WTC11 (cell line): ENCODE results near the gene SLC22A8. TPM values are rescaled to one million over a fixed set of nuclear protein-coding genes. Genes with fewer than 3 reads are reported as not detected.

ENCODE experiments used
- ATAC-seq: fragments of 200-7000 bp; cut with Tn5 transposase; 2 replicates; pipeline ENCODE4 v1.10.0; 2021; ENCODE audit warnings: mild to moderate bottlenecking, moderate library complexity
- CTCF ChIA-PET: fragments of 300-600 bp; sonication (Branson Sonifier 250); formaldehyde crosslinking; loops from one replicate; lab custom pipeline; 2021; ENCODE audit warnings: antibody characterized with exemption; lab: Charles Lee
- POLR2A ChIA-PET: fragments of 350-600 bp; sonication (Branson Sonifier 250); formaldehyde crosslinking; loops from one replicate; lab custom pipeline; 2021; ENCODE audit warnings: antibody characterized with exemption; lab: Charles Lee
- DNase-seq: peaks from one replicate; pipeline ENCODE4 v3.0.0; 2021; ENCODE audit warnings: low spot score
- H3K27ac Mint-ChIP-seq: 2 replicates; pipeline ENCODE4 v1.8.0; 2021; ENCODE audit warnings: mixed read lengths
- H3K27me3 Mint-ChIP-seq: 2 replicates; pipeline ENCODE4 v1.8.0; 2021; ENCODE audit warnings: low read depth, mild to moderate bottlenecking, moderate library complexity, mixed read lengths
- H3K36me3 Mint-ChIP-seq: 2 replicates; pipeline ENCODE4 v1.8.0; 2021; ENCODE audit warnings: mixed read lengths
- H3K4me1 Mint-ChIP-seq: 2 replicates; pipeline ENCODE4 v1.8.0; 2022; ENCODE audit warnings: mixed read lengths
- H3K4me3 Mint-ChIP-seq: 2 replicates; pipeline ENCODE4 v1.8.0; 2021; ENCODE audit warnings: mild to moderate bottlenecking, moderate library complexity, mixed read lengths
- H3K9me3 Mint-ChIP-seq: 2 replicates; pipeline ENCODE4 v1.8.0; 2021; ENCODE audit warnings: mixed read lengths
- GTF2I ChIP-seq: fragments of 250-450 bp; sonication (Bioruptor Pico); conservative IDR thresholded peaks from 2 replicates; pipeline ENCODE4 v1.4.0; 2021; ENCODE audit warnings: mild to moderate bottlenecking
- HMGA2 ChIP-seq: fragments of 250-450 bp; sonication (Bioruptor Pico); IDR thresholded peaks from 2 replicates; pipeline ENCODE4 v1.4.0; 2021; ENCODE audit warnings: mild to moderate bottlenecking, moderate library complexity
- IRF2 ChIP-seq: sonication (generic); formaldehyde crosslinking; IDR thresholded peaks from 2 replicates; pipeline ENCODE4 v1.8.0; 2022; ENCODE audit warnings: low read depth, missing genetic modification reagents, borderline replicate concordance
- NFATC4 ChIP-seq: fragments of 250-450 bp; sonication (Bioruptor Pico); IDR thresholded peaks from 2 replicates; pipeline ENCODE4 v1.9.0; 2021; ENCODE audit warnings: mild to moderate bottlenecking
- NFE2L1 ChIP-seq: sonication (generic); formaldehyde crosslinking; IDR thresholded peaks from 2 replicates; pipeline ENCODE4 v1.8.1; 2023; ENCODE audit warnings: missing genetic modification reagents
- NFYB ChIP-seq: sonication (generic); formaldehyde crosslinking; conservative IDR thresholded peaks from 2 replicates; pipeline ENCODE4 v1.8.0; 2022; ENCODE audit warnings: low read depth, missing genetic modification reagents
- NR3C1 ChIP-seq: sonication (generic); formaldehyde crosslinking; conservative IDR thresholded peaks from 2 replicates; pipeline ENCODE4 v1.8.1; 2023; ENCODE audit warnings: low read depth, mild to moderate bottlenecking, missing genetic modification reagents
- PRRX2 ChIP-seq: fragments of 250-450 bp; sonication (Bioruptor Pico); IDR thresholded peaks from 2 replicates; pipeline ENCODE4 v1.8.0; 2021; ENCODE audit warnings: mild to moderate bottlenecking
- RORB ChIP-seq: fragments of 250-450 bp; sonication (Bioruptor Pico); IDR thresholded peaks from 2 replicates; pipeline ENCODE4 v1.9.0; 2021; ENCODE audit warnings: mild to moderate bottlenecking
- SOX15 ChIP-seq: fragments of 250-450 bp; sonication (Bioruptor Pico); IDR thresholded peaks from 2 replicates; pipeline ENCODE4 v1.9.0; 2021; ENCODE audit warnings: mild to moderate bottlenecking
- ZBTB21 ChIP-seq: sonication (generic); formaldehyde crosslinking; IDR thresholded peaks from 2 replicates; pipeline ENCODE4 v1.8.1; 2023; ENCODE audit warnings: mild to moderate bottlenecking, missing genetic modification reagents, borderline replicate concordance
- ZNF423 ChIP-seq: fragments of 250-450 bp; sonication (Bioruptor Pico); IDR thresholded peaks from 2 replicates; pipeline ENCODE4 v2.1.2; 2022; ENCODE audit warnings: mild to moderate bottlenecking, moderate library complexity
- total RNA-seq: library from RNA; stranded (reverse); gene quantifications from 3 replicates; pipeline ENCODE4 v1.2.3, GENCODE V29; 2021
- TF ChIP-seq, protein P1 (sequence below): sonication (generic); formaldehyde crosslinking; IDR thresholded peaks from 2 replicates; pipeline ENCODE4 v1.8.1; 2023; ENCODE audit warnings: mild to moderate bottlenecking, missing genetic modification reagents, borderline replicate concordance
- TF ChIP-seq, protein P2 (sequence below): sonication (generic); formaldehyde crosslinking; IDR thresholded peaks from 2 replicates; pipeline ENCODE4 v1.8.0; 2022; ENCODE audit warnings: mild to moderate bottlenecking, missing genetic modification reagents
- TF ChIP-seq, protein P3 (sequence below): sonication (generic); formaldehyde crosslinking; IDR thresholded peaks from 2 replicates; pipeline ENCODE4 v1.8.1; 2023; ENCODE audit warnings: mild to moderate bottlenecking, moderate library complexity, missing genetic modification reagents
- TF ChIP-seq, protein P4 (sequence below): sonication (generic); formaldehyde crosslinking; IDR thresholded peaks from 2 replicates; pipeline ENCODE4 v1.8.0; 2023; ENCODE audit warnings: missing genetic modification reagents, mild to moderate bottlenecking, borderline replicate concordance
- TF ChIP-seq, protein P5 (sequence below): sonication (generic); formaldehyde crosslinking; conservative IDR thresholded peaks from 2 replicates; pipeline ENCODE4 v1.8.1; 2023; ENCODE audit warnings: mild to moderate bottlenecking, low read depth, missing genetic modification reagents, moderate library complexity

The SLC22A8 gene
- total RNA-seq, 1 experiment from 2014 or later, result not detected

DNA sequence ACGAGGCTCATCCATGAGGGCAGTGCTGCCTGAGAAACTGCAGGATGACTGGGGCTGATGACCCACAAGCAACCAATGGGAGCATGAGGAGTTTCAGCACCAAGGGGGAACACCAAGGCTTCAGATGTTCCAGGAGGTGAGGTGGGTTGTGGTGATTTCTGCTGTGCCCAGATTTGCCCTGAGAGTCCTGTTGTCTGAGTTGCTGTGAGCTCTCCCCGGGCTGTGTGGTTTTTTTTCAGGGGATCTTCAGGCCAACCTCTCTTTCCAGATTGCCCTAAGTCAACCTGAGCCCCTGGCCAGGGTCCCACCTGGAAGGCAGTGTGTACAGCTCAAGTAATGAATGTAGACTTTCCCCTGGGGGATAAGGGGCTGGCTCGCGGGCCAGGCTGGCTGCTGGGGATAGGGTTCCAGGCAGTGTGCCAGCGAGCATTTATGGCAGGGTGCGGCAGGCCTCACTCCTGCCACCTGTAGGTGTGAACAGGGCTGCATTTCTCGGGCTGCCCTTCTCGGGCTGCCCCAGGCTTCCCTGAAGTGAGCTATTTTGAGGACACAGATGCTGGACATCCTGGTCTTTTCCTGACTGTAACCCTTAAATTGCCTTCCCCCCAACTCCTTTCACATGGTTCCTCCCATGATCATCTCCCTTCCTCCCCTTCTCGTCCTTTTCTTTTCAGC, 40.7 kb downstream of the SLC22A8 start (continued):
- TF ChIP-seq, protein P1, sequence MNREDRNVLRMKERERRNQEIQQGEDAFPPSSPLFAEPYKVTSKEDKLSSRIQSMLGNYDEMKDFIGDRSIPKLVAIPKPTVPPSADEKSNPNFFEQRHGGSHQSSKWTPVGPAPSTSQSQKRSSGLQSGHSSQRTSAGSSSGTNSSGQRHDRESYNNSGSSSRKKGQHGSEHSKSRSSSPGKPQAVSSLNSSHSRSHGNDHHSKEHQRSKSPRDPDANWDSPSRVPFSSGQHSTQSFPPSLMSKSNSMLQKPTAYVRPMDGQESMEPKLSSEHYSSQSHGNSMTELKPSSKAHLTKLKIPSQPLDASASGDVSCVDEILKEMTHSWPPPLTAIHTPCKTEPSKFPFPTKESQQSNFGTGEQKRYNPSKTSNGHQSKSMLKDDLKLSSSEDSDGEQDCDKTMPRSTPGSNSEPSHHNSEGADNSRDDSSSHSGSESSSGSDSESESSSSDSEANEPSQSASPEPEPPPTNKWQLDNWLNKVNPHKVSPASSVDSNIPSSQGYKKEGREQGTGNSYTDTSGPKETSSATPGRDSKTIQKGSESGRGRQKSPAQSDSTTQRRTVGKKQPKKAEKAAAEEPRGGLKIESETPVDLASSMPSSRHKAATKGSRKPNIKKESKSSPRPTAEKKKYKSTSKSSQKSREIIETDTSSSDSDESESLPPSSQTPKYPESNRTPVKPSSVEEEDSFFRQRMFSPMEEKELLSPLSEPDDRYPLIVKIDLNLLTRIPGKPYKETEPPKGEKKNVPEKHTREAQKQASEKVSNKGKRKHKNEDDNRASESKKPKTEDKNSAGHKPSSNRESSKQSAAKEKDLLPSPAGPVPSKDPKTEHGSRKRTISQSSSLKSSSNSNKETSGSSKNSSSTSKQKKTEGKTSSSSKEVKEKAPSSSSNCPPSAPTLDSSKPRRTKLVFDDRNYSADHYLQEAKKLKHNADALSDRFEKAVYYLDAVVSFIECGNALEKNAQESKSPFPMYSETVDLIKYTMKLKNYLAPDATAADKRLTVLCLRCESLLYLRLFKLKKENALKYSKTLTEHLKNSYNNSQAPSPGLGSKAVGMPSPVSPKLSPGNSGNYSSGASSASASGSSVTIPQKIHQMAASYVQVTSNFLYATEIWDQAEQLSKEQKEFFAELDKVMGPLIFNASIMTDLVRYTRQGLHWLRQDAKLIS (CRISPR knock-in tag), result no peak
- no peak for TF ChIP-seq IRF2
- TF ChIP-seq NFE2L1, result no peak
- no peak for TF ChIP-seq NFATC4 (CRISPR knock-in tag)

DNA sequence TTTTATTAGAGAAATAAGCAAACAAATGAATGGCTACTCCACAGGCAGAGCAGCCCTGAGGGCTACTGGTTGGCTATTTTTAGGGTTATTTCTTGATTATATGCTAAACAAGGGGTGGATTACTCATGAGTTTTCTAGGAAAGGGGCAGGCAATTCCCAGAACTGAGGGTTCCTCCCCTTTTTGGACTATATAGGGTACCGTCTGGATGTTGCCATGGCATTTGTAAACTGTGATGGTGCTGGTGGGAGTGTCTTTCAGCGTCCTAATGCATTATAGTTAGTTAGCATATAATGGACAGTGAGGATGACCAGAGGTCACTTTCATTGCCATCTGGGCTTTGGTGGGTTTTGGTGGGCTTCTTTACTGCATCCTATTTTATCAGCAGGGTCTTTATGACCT, 50.1 kb downstream of the SLC22A8 start:
- H3K27me3 Mint-ChIP-seq, result peaks cover 15% of the 10 kb centered on the region
- H3K9me3 Mint-ChIP-seq, result peaks cover 16% of the 10 kb centered on the region; the same call in 1 of the 2 replicates
- TF ChIP-seq NFYB (CRISPR knock-in tag) (no peak), ZBTB21 (CRISPR knock-in tag) (no peak), GTF2I (CRISPR knock-in tag) (no peak), HMGA2 (CRISPR knock-in tag) (no peak), RORB (CRISPR knock-in tag) (no peak), SOX15 (no peak), NR3C1 (CRISPR knock-in tag) (no peak), ZNF423 (CRISPR knock-in tag) (no peak), PRRX2 (no peak)
- TF ChIP-seq, protein P2, sequence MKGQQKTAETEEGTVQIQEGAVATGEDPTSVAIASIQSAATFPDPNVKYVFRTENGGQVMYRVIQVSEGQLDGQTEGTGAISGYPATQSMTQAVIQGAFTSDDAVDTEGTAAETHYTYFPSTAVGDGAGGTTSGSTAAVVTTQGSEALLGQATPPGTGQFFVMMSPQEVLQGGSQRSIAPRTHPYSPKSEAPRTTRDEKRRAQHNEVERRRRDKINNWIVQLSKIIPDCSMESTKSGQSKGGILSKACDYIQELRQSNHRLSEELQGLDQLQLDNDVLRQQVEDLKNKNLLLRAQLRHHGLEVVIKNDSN (CRISPR knock-in tag), result no peak
- TF ChIP-seq, protein P3, sequence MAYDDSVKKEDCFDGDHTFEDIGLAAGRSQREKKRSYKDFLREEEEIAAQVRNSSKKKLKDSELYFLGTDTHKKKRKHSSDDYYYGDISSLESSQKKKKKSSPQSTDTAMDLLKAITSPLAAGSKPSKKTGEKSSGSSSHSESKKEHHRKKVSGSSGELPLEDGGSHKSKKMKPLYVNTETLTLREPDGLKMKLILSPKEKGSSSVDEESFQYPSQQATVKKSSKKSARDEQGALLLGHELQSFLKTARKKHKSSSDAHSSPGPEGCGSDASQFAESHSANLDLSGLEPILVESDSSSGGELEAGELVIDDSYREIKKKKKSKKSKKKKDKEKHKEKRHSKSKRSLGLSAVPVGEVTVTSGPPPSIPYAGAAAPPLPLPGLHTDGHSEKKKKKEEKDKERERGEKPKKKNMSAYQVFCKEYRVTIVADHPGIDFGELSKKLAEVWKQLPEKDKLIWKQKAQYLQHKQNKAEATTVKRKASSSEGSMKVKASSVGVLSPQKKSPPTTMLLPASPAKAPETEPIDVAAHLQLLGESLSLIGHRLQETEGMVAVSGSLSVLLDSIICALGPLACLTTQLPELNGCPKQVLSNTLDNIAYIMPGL (CRISPR knock-in tag), result no peak
- TF ChIP-seq, protein P4, sequence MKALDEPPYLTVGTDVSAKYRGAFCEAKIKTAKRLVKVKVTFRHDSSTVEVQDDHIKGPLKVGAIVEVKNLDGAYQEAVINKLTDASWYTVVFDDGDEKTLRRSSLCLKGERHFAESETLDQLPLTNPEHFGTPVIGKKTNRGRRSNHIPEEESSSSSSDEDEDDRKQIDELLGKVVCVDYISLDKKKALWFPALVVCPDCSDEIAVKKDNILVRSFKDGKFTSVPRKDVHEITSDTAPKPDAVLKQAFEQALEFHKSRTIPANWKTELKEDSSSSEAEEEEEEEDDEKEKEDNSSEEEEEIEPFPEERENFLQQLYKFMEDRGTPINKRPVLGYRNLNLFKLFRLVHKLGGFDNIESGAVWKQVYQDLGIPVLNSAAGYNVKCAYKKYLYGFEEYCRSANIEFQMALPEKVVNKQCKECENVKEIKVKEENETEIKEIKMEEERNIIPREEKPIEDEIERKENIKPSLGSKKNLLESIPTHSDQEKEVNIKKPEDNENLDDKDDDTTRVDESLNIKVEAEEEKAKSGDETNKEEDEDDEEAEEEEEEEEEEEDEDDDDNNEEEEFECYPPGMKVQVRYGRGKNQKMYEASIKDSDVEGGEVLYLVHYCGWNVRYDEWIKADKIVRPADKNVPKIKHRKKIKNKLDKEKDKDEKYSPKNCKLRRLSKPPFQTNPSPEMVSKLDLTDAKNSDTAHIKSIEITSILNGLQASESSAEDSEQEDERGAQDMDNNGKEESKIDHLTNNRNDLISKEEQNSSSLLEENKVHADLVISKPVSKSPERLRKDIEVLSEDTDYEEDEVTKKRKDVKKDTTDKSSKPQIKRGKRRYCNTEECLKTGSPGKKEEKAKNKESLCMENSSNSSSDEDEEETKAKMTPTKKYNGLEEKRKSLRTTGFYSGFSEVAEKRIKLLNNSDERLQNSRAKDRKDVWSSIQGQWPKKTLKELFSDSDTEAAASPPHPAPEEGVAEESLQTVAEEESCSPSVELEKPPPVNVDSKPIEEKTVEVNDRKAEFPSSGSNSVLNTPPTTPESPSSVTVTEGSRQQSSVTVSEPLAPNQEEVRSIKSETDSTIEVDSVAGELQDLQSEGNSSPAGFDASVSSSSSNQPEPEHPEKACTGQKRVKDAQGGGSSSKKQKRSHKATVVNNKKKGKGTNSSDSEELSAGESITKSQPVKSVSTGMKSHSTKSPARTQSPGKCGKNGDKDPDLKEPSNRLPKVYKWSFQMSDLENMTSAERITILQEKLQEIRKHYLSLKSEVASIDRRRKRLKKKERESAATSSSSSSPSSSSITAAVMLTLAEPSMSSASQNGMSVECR (CRISPR knock-in tag), result no peak
- TF ChIP-seq, protein P5, sequence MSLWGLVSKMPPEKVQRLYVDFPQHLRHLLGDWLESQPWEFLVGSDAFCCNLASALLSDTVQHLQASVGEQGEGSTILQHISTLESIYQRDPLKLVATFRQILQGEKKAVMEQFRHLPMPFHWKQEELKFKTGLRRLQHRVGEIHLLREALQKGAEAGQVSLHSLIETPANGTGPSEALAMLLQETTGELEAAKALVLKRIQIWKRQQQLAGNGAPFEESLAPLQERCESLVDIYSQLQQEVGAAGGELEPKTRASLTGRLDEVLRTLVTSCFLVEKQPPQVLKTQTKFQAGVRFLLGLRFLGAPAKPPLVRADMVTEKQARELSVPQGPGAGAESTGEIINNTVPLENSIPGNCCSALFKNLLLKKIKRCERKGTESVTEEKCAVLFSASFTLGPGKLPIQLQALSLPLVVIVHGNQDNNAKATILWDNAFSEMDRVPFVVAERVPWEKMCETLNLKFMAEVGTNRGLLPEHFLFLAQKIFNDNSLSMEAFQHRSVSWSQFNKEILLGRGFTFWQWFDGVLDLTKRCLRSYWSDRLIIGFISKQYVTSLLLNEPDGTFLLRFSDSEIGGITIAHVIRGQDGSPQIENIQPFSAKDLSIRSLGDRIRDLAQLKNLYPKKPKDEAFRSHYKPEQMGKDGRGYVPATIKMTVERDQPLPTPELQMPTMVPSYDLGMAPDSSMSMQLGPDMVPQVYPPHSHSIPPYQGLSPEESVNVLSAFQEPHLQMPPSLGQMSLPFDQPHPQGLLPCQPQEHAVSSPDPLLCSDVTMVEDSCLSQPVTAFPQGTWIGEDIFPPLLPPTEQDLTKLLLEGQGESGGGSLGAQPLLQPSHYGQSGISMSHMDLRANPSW (CRISPR knock-in tag), result no peak
- no peaks in the 10 kb centered on the region for H3K36me3 Mint-ChIP-seq
- H3K4me3 Mint-ChIP-seq, result no peak overlapping the region
- ATAC-seq (no peak), DNase-seq (no peak)
- POLR2A ChIA-PET, result no interaction called here
- H3K4me1 Mint-ChIP-seq, result no peaks in the 10 kb centered on the region
- CTCF ChIA-PET, result interaction anchor here (1.8 kb wide), 1 partner anchor 9 kb away, joined by 6 read pairs; no protein-coding TSS in a partner anchor
- no peak overlapping the region for H3K27ac Mint-ChIP-seq
